ENCODE results near the gene UBE2L3.
"Not testable (repeated sequence)": the region's sequence is repeated elsewhere in the genome, so short reads cannot be mapped to it uniquely, and the experiment has no call there.

GRCh38 chr22:21550008-21550677, 17.4 kb upstream of the UBE2L3 start:
- not testable (repeated sequence) for TF ChIP-seq CTCF (IDR thresholded peaks at IDR 0.05); ZFX (IDR thresholded peaks at IDR 0.05; ENCODE audit: borderline replicate concordance)

Data from 22Rv1 (cell line).